ENCODE measurements around the gene APP. TPM values are rescaled to one million over a fixed set of nuclear protein-coding genes. Genes with fewer than 3 reads are reported as not detected.

The APP gene
- total and polyA plus RNA-seq, 2 experiments from 2014 or later: 55.7 to 316 TPM

DNA sequence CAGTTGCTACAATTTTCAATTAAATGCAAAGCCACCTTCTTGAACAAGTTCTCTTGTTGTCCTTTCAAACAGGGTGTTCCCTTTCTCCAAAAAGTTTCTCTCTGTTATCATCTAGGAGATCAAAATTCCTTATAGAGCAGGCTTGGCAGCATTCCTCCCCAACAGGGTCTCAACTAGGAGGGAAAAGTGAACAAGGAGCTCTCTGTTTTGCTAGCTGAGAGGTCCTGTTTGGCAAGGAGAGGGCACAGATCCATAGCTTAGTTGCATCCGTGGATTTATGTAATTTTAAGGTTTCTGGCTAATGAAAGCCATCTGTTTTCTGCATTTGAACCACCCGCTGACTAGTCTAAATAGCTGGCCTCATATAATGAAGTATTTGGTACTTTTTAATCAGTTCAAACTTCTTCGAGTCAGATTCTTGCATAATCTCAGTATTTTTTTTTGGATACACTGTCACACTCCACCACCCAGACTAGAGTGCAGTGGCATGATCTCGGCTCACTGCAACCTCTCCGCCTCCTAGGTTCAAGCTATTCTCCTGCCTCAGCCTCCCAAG is 54.0 kb downstream of the APP start:
- 45% methylated on average over 5 of the region's 5 CpGs for WGBS (ENCODE audit: low lambda C conversion rate, missing lambda C conversion rate)
- H4K20me1 ChIP-seq (ENCODE audit: insufficient read depth, poor library complexity, severe bottlenecking): peaks cover 10% of the 10 kb centered on the region
- H3K9me2 ChIP-seq (replicated peaks; ENCODE audit: insufficient read depth): no peaks in the 10 kb centered on the region
- peak overlapping the region; percentile 54 for H3K27ac ChIP-seq
- TF ChIP-seq EZH2phosphoT487 (IDR thresholded peaks at IDR 0.05; ENCODE audit: low read depth, severe bottlenecking, unreplicated experiment) (no peak), EZH2 (IDR thresholded peaks at IDR 0.05; ENCODE audit: borderline replicate concordance) (no peak), CTCF (IDR thresholded peaks at IDR 0.05; ENCODE audit: poor library complexity) (no peak)
- no peak overlapping the region for H2AFZ ChIP-seq
- DNase-seq (ENCODE audit: low spot score): peak; percentile 14
- H3K36me3 ChIP-seq (replicated peaks; ENCODE audit: insufficient read depth, low read depth): no peaks in the 10 kb centered on the region
- H3K79me2 ChIP-seq: peaks cover 90% of the 10 kb centered on the region
- no peak overlapping the region for H3K4me3 ChIP-seq
- no peaks in the 10 kb centered on the region for H3K9me3 ChIP-seq (ENCODE audit: low read depth)
- H3K4me2 ChIP-seq: peak overlapping the region; percentile 49
- H3K27me3 ChIP-seq: no peaks in the 10 kb centered on the region
- peaks cover 12% of the 10 kb centered on the region for H3K4me1 ChIP-seq (ENCODE audit: insufficient read depth)

- DNase-seq (ENCODE audit: low spot score): no peak
- Histone ChIP-seq H3K9me2 (replicated peaks; ENCODE audit: insufficient read depth) (no peaks in the 10 kb centered on the region), H3K36me3 (replicated peaks; ENCODE audit: insufficient read depth, low read depth) (no peaks in the 10 kb centered on the region), H2AFZ (no peak overlapping the region), H3K27me3 (no peaks in the 10 kb centered on the region), H3K4me3 (no peak overlapping the region), H3K79me2 (peaks cover 90% of the 10 kb centered on the region), H3K4me2 (peak overlapping the region; percentile 49), H3K4me1 (ENCODE audit: insufficient read depth) (peaks cover 12% of the 10 kb centered on the region), H3K27ac (peak overlapping the region; percentile 54), H4K20me1 (ENCODE audit: insufficient read depth, poor library complexity, severe bottlenecking) (peaks cover 12% of the 10 kb centered on the region), H3K9me3 (ENCODE audit: low read depth) (no peaks in the 10 kb centered on the region)
- 29% methylated on average over 2 of the region's 2 CpGs for WGBS (ENCODE audit: low lambda C conversion rate, missing lambda C conversion rate)
- TF ChIP-seq EZH2 (IDR thresholded peaks at IDR 0.05; ENCODE audit: borderline replicate concordance): no peak
- no peak for TF ChIP-seq EZH2phosphoT487 (IDR thresholded peaks at IDR 0.05; ENCODE audit: low read depth, severe bottlenecking, unreplicated experiment)
- no peak for TF ChIP-seq CTCF (IDR thresholded peaks at IDR 0.05; ENCODE audit: poor library complexity)
Observed at GRCh38 chr21:26115899-26116298, 54.7 kb downstream of the APP start.

- Histone ChIP-seq H3K9me3 (ENCODE audit: low read depth) (no peaks in the 10 kb centered on the region), H2AFZ (no peak overlapping the region), H3K79me2 (peaks cover 89% of the 10 kb centered on the region), H3K4me1 (ENCODE audit: insufficient read depth) (peaks cover 12% of the 10 kb centered on the region), H3K9me2 (replicated peaks; ENCODE audit: insufficient read depth) (no peaks in the 10 kb centered on the region), H3K27me3 (no peaks in the 10 kb centered on the region), H3K4me3 (no peak overlapping the region), H3K27ac (peak overlapping the region; percentile 54), H3K36me3 (replicated peaks; ENCODE audit: insufficient read depth, low read depth) (no peaks in the 10 kb centered on the region), H3K4me2 (peak overlapping the region; percentile 49), H4K20me1 (ENCODE audit: insufficient read depth, poor library complexity, severe bottlenecking) (peaks cover 14% of the 10 kb centered on the region)
- 53% methylated on average over 3 of the region's 3 CpGs for WGBS (ENCODE audit: low lambda C conversion rate, missing lambda C conversion rate)
- no peak for TF ChIP-seq CTCF (IDR thresholded peaks at IDR 0.05; ENCODE audit: poor library complexity)
- no peak for TF ChIP-seq EZH2 (IDR thresholded peaks at IDR 0.05; ENCODE audit: borderline replicate concordance)
- DNase-seq (ENCODE audit: low spot score): no peak
Observed at GRCh38 chr21:26115305-26115704, 55.3 kb downstream of the APP start.
